Measurements from ENCODE around the gene ST8SIA6. TPM values are rescaled to one million over a fixed set of nuclear protein-coding genes. Genes with fewer than 3 reads are reported as not detected.
A peak's percentile ranks its signal among the peaks of the same experiment; 100 is the strongest.

ST8SIA6 gene
- total RNA-seq, 1 donor from 2014 or later = 5.1 TPM

DNA sequence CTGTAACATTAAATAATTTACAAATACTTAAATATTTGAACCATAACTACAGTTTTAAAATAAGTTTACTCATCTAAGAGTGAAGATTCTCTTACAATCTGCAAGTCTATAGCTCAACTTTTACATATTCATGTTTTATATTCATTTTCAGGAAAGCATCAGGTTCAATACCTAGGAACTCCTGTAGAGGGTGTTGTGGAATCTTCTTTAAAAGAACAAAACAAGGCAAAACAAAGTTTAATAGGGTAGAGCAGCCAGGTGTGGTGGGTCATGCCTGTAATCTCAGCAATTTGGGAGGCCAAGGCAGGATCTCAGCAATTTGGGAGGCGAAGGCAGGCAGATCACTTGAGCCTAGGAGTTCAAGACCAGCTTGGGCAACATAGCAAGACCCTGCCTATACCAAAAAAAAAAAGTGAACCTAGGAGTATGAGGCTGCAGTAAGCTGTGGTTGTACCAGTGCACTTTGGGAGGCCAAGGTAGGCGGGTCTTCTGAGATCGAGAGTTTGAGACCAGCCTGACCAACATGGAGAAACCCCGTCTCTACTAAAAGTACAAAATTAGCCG lies 45.1 kb downstream of the ST8SIA6 start:
- no peaks in the 10 kb centered on the region for H4K20me1 ChIP-seq (ENCODE audit: low read depth)
- H3K79me2 ChIP-seq (ENCODE audit: low read depth) = no peaks in the 10 kb centered on the region
- Mint-ChIP-seq H3K4me3 (no peak overlapping the region), H3K9me3 (no peaks in the 10 kb centered on the region), H3K36me3 (no peaks in the 10 kb centered on the region), H3K27me3 (ENCODE audit: insufficient read depth, low read depth) (peaks cover 2% of the 10 kb centered on the region), H3K27ac (no peak overlapping the region), H3K4me1 (peaks cover 4% of the 10 kb centered on the region)
- H3K9ac ChIP-seq = no peak overlapping the region
- H2AFZ ChIP-seq (replicated peaks) = no peak overlapping the region
- TF ChIP-seq, protein P1, sequence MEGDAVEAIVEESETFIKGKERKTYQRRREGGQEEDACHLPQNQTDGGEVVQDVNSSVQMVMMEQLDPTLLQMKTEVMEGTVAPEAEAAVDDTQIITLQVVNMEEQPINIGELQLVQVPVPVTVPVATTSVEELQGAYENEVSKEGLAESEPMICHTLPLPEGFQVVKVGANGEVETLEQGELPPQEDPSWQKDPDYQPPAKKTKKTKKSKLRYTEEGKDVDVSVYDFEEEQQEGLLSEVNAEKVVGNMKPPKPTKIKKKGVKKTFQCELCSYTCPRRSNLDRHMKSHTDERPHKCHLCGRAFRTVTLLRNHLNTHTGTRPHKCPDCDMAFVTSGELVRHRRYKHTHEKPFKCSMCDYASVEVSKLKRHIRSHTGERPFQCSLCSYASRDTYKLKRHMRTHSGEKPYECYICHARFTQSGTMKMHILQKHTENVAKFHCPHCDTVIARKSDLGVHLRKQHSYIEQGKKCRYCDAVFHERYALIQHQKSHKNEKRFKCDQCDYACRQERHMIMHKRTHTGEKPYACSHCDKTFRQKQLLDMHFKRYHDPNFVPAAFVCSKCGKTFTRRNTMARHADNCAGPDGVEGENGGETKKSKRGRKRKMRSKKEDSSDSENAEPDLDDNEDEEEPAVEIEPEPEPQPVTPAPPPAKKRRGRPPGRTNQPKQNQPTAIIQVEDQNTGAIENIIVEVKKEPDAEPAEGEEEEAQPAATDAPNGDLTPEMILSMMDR (IDR thresholded peaks at IDR 0.05) = peak; percentile 45
- TF ChIP-seq EZH2 (IDR thresholded peaks at IDR 0.05) (no peak), EZH2phosphoT487 (IDR thresholded peaks at IDR 0.05) (no peak)
- no peaks in the 10 kb centered on the region for H3K27me3 ChIP-seq
- H3K4me1 ChIP-seq = peaks cover 19% of the 10 kb centered on the region
- no peak overlapping the region for H3K27ac ChIP-seq
- no peak overlapping the region for H3K4me2 ChIP-seq
- H3K9me3 ChIP-seq (ENCODE audit: low read depth) = no peaks in the 10 kb centered on the region
- H3K36me3 ChIP-seq = no peaks in the 10 kb centered on the region
- H3K4me3 ChIP-seq = no peak overlapping the region
- H3F3A ChIP-seq (ENCODE audit: low read depth) = peaks cover 11% of the 10 kb centered on the region
- DNase-seq (ENCODE audit: low spot score) = no peak

DNA sequence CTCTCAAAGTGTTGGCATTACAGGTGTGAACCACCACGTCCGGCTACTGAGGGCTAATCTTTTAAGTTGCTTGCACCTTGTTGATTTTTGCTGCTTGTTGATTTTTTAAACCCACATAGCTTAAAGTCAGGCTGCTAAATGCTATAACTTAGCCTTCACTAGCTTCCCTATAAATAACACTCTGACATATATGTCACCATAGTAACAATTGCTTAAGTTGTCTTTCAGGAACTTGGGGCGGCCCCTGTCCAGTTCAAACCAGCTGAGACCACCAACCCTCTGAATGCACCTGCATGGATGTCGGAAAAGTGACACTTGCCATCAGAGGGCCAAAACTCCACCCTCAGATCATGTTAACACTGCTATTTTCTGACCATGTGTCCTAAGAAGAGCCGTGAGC lies 47.3 kb downstream of the ST8SIA6 start:
- no peak for DNase-seq (ENCODE audit: low spot score)
- no peaks in the 10 kb centered on the region for H3K36me3 ChIP-seq
- no peaks in the 10 kb centered on the region for H3K9me3 ChIP-seq (ENCODE audit: low read depth)
- no peak overlapping the region for H3K9ac ChIP-seq
- H3F3A ChIP-seq (ENCODE audit: low read depth) = peaks cover 7% of the 10 kb centered on the region
- H3K27ac ChIP-seq = no peak overlapping the region
- no peaks in the 10 kb centered on the region for H3K79me2 ChIP-seq (ENCODE audit: low read depth)
- no peaks in the 10 kb centered on the region for H3K27me3 ChIP-seq
- H2AFZ ChIP-seq (replicated peaks) = no peak overlapping the region
- Mint-ChIP-seq H3K36me3 (no peaks in the 10 kb centered on the region), H3K27me3 (ENCODE audit: insufficient read depth, low read depth) (peaks cover 2% of the 10 kb centered on the region), H3K4me3 (no peak overlapping the region), H3K4me1 (peaks cover 4% of the 10 kb centered on the region), H3K27ac (no peak overlapping the region), H3K9me3 (no peaks in the 10 kb centered on the region)
- no peak overlapping the region for H3K4me3 ChIP-seq
- H3K4me1 ChIP-seq = peaks cover 14% of the 10 kb centered on the region
- TF ChIP-seq EZH2phosphoT487 (IDR thresholded peaks at IDR 0.05) (no peak), EZH2 (IDR thresholded peaks at IDR 0.05) (no peak)
- TF ChIP-seq, protein P1 (IDR thresholded peaks at IDR 0.05) = no peak
- no peaks in the 10 kb centered on the region for H4K20me1 ChIP-seq (ENCODE audit: low read depth)
- no peak overlapping the region for H3K4me2 ChIP-seq

DNA sequence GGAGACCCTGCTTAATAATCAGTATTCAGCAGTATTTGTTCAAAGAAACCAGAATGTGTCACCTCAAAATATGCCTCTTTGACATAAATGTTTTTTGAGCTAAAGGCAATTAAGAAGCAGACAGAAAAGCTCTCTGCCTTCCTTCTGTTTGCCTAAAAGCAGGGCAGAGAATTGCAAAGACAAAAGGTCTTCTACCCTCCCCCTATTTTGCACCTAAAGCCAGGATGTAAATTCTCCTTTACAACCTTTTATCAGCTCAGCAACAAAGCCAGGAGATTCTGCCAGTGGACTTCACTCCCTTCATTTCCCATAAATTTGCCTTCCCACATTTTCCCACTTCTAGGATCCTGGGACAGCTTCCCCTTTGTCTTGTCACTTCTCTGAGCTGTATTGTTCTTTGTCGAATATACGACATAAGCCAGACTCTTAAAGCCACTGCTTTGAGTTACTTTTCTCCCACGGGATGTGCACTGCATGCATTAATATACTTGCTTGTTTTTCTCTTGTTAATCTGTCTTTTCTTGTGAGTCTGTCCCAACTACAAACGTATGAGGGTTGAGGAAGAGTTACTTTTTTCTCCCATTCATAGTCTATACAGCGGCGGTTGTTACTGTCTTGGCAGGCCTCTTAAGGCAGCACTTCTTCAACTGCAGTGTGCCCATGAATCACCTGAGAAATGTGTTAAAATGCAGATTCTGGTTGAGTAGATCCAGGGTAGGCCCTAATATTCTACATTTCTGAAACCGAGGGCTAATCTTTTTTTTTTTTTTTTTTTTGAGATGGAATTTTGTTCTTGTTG lies 48.2 kb downstream of the ST8SIA6 start:
- Histone ChIP-seq H3K27me3 (no peaks in the 10 kb centered on the region), H3K79me2 (ENCODE audit: low read depth) (no peaks in the 10 kb centered on the region), H3K36me3 (no peaks in the 10 kb centered on the region), H3K4me2 (peak overlapping the region; percentile 49), H3K9me3 (ENCODE audit: low read depth) (no peaks in the 10 kb centered on the region), H2AFZ (replicated peaks) (peak overlapping the region; percentile 91), H3K27ac (peak overlapping the region; percentile 62), H3K9ac (no peak overlapping the region), H4K20me1 (ENCODE audit: low read depth) (no peaks in the 10 kb centered on the region), H3K4me3 (peak overlapping the region; percentile 23), H3K4me1 (peaks cover 9% of the 10 kb centered on the region), H3F3A (ENCODE audit: low read depth) (peaks cover 7% of the 10 kb centered on the region)
- H3K4me1 Mint-ChIP-seq = peaks cover 4% of the 10 kb centered on the region
- peaks cover 2% of the 10 kb centered on the region for H3K27me3 Mint-ChIP-seq (ENCODE audit: insufficient read depth, low read depth)
- peak; percentile 31 for DNase-seq (ENCODE audit: low spot score)
- TF ChIP-seq EZH2phosphoT487 (IDR thresholded peaks at IDR 0.05) (no peak), EZH2 (IDR thresholded peaks at IDR 0.05) (no peak)
- TF ChIP-seq, protein P1 (IDR thresholded peaks at IDR 0.05) = no peak
- no peak overlapping the region for H3K4me3 Mint-ChIP-seq
- no peaks in the 10 kb centered on the region for H3K36me3 Mint-ChIP-seq
- H3K9me3 Mint-ChIP-seq = peaks cover 2% of the 10 kb centered on the region
- no peak overlapping the region for H3K27ac Mint-ChIP-seq
